Tibial artery (tissue), 4 donors: Measurements from ENCODE around the gene PRKCB.

Source experiments
- DNase-seq, 2 donors: peaks; one replicate each; pipeline ENCODE4 v3.0.0-alpha.2; 2019
- H3K27ac ChIP-seq, 2 donors: fragments of 200-600 bp; sonication (generic) in 1 of 2; 1 replicate in 1 of 2; 2 replicates in 1 of 2; pipeline ENCODE4 v1.5.1; 2018 to 2019; ENCODE audit warnings: mild to moderate bottlenecking in 1 of 2
- H3K27me3 ChIP-seq, 2 donors: fragments of 200-600 bp; sonication (generic) in 1 of 2; one replicate each; pipeline versions ENCODE4 v1.5.1 to v1.6.0; 2016 to 2019
- H3K36me3 ChIP-seq, 3 donors: fragments of 200-600 bp; sonication (generic) in 2 of 3; one replicate each; pipeline ENCODE4 v1.5.1; 2016 to 2019; ENCODE audit warnings: mild to moderate bottlenecking in 2 of 3
- H3K4me1 ChIP-seq, 4 donors: fragments of 200-600 bp; sonication (generic) in 2 of 4; 1 replicate in 3 of 4; 2 replicates in 1 of 4; pipeline ENCODE4 v1.5.1; 2016 to 2019
- H3K4me3 ChIP-seq, 2 donors: fragments of 200-600 bp; sonication (generic) in 1 of 2; 1 replicate in 1 of 2; 2 replicates in 1 of 2; pipeline ENCODE4 v1.5.1; 2018 to 2019; ENCODE audit warnings: mild to moderate bottlenecking in 2 of 2
- H3K9me3 ChIP-seq, 3 donors: fragments of 200-600 bp; sonication (generic) in 1 of 3; one replicate each; pipeline ENCODE4 v1.5.1; 2016 to 2019
- CTCF ChIP-seq, 2 experiments: fragments of 200-600 bp in 1 of 2; fragments of 450-650 bp in 1 of 2; IDR thresholded peaks; one replicate each; pipeline ENCODE4 v1.5.1; 2017 to 2019; ENCODE audit warnings: antibody characterized with exemption in 2 of 2, mild to moderate bottlenecking in 1 of 2, moderate library complexity in 1 of 2
- intact Hi-C: fragments of 100-400 bp; cut with DNase I; formaldehyde crosslinking; loops from one replicate; pipeline ENCODE4 v1.15.0; 2023; ENCODE audit warnings: low total_unique reads

The PRKCB gene

GRCh38 chr16:23968176-23968575 is 132.4 kb downstream of the PRKCB start:
- intact Hi-C loops = no loop called here
- Histone ChIP-seq H3K4me1 (no peaks in the 10 kb centered on the region), H3K36me3 (no peaks in the 10 kb centered on the region), H3K27ac (no peak overlapping the region), H3K9me3 (no peaks in the 10 kb centered on the region), H3K27me3 (no peaks in the 10 kb centered on the region), H3K4me3 (no peak overlapping the region)
- no peak for TF ChIP-seq CTCF (IDR thresholded peaks at IDR 0.05)
- no peak for DNase-seq

- no peaks in the 10 kb centered on the region for H3K4me1 ChIP-seq
- no peaks in the 10 kb centered on the region for H3K9me3 ChIP-seq
- DNase-seq = no peak
- no peak overlapping the region for H3K4me3 ChIP-seq
- intact Hi-C loops = no loop called here
- no peaks in the 10 kb centered on the region for H3K27me3 ChIP-seq
- no peak for TF ChIP-seq CTCF (IDR thresholded peaks at IDR 0.05)
- H3K36me3 ChIP-seq = no peaks in the 10 kb centered on the region
- no peak overlapping the region for H3K27ac ChIP-seq
These were observed 133.9 kb downstream of the PRKCB start for GRCh38 chr16:23969468-23970297.

- no peaks in the 10 kb centered on the region for H3K9me3 ChIP-seq
- intact Hi-C loops = no loop called here
- H3K4me1 ChIP-seq = no peaks in the 10 kb centered on the region
- no peak overlapping the region for H3K4me3 ChIP-seq
- H3K27me3 ChIP-seq = no peaks in the 10 kb centered on the region
- TF ChIP-seq CTCF (IDR thresholded peaks at IDR 0.05) = no peak
- no peaks in the 10 kb centered on the region for H3K36me3 ChIP-seq
- DNase-seq = no peak
- no peak overlapping the region for H3K27ac ChIP-seq
These were observed 138.4 kb downstream of the PRKCB start for GRCh38 chr16:23974223-23974622.

GRCh38 chr16:23975293-23975692 is 139.5 kb downstream of the PRKCB start:
- intact Hi-C loops = no loop called here
- TF ChIP-seq CTCF (IDR thresholded peaks at IDR 0.05) = no peak

GRCh38 chr16:23976091-23976490 is 140.3 kb downstream of the PRKCB start:
- no peak for DNase-seq
- H3K36me3 ChIP-seq = no peaks in the 10 kb centered on the region
- no peaks in the 10 kb centered on the region for H3K27me3 ChIP-seq
- TF ChIP-seq CTCF (IDR thresholded peaks at IDR 0.05) = no peak
- H3K4me3 ChIP-seq = no peak overlapping the region
- no peaks in the 10 kb centered on the region for H3K9me3 ChIP-seq
- no peak overlapping the region for H3K27ac ChIP-seq
- H3K4me1 ChIP-seq = no peaks in the 10 kb centered on the region
- intact Hi-C loops = no loop called here

More at GRCh38 chr16:23975293-23975692, 139.5 kb downstream of the PRKCB start:
- DNase-seq = no peak
- Histone ChIP-seq H3K36me3 (no peaks in the 10 kb centered on the region), H3K27me3 (no peaks in the 10 kb centered on the region), H3K4me3 (no peak overlapping the region), H3K9me3 (no peaks in the 10 kb centered on the region), H3K27ac (no peak overlapping the region), H3K4me1 (no peaks in the 10 kb centered on the region)
